ENCODE results near the gene PEAK3. TPM values are rescaled to one million over a fixed set of nuclear protein-coding genes. Genes with fewer than 3 reads are reported as not detected.

PEAK3 gene
- total RNA-seq, 2 donors from 2014 or later, result 0.66 to 0.78 TPM

GRCh38 chr19:2302319-2303210 is 20.6 kb upstream of the PEAK3 start:
- no peak overlapping the region for H3K4me3 ChIP-seq
- 21 to 22% methylated on average over 19 to 62 of the region's 62 CpGs for WGBS, 2 donors
- ATAC-seq (peak; percentile 51), DNase-seq (peak; percentile 32 to 63 (median 54))
- H3K4me1 ChIP-seq, result peaks cover 9% of the 10 kb centered on the region
- no peaks in the 10 kb centered on the region for H3K9me3 ChIP-seq
- no peaks in the 10 kb centered on the region for H3K36me3 ChIP-seq (replicated peaks in 1 of 2; ENCODE audit: insufficient read depth in 1 of 2, low read depth in 2 of 2)
- intact Hi-C loops (cut with DNase I), result no loop called here
- H3K27ac ChIP-seq, result no peak overlapping the region
- H3K27me3 ChIP-seq, result peaks cover 0 to 5% of the 10 kb centered on the region in 2 donors
- TF ChIP-seq CTCF (IDR thresholded peaks at IDR 0.05), result no peak
- TF ChIP-seq POLR2A (IDR thresholded peaks at IDR 0.05), result no peak

DNA sequence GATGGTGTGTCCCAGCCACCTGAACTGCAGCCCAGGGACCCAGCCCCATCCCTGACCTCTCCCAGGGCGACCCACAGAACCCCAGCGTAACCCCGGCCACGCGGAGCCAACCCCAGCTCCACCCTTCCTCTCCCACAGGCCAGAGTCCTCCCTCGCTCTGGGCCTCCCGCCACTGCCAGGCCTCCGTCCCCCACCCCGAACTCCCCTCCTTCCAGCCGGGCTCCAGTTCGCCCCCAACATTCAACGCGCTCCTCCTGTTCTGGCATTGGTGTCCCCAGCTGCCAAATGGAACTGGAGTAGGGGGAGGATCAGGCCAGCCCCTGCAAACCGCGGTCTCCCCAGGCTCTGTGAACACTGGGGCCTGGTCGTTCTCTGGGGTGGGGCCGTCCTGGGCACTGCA is 18.6 kb upstream of the PEAK3 start:
- Histone ChIP-seq H3K36me3 (replicated peaks in 1 of 2; ENCODE audit: insufficient read depth in 1 of 2, low read depth in 2 of 2) (no peaks in the 10 kb centered on the region), H3K27ac (no peak overlapping the region), H3K4me3 (no peak overlapping the region), H3K4me1 (peaks cover 9% of the 10 kb centered on the region), H3K27me3 (peaks cover 0 to 4% of the 10 kb centered on the region in 2 donors), H3K9me3 (no peaks in the 10 kb centered on the region)
- WGBS, 2 donors, result 77 to 78% methylated on average over 17 of the region's 17 CpGs
- DNase-seq (no peak), ATAC-seq (no peak)
- no peak for TF ChIP-seq POLR2A (IDR thresholded peaks at IDR 0.05)
- no peak for TF ChIP-seq CTCF (IDR thresholded peaks at IDR 0.05)
- intact Hi-C loops (cut with DNase I), result no loop called here

DNA sequence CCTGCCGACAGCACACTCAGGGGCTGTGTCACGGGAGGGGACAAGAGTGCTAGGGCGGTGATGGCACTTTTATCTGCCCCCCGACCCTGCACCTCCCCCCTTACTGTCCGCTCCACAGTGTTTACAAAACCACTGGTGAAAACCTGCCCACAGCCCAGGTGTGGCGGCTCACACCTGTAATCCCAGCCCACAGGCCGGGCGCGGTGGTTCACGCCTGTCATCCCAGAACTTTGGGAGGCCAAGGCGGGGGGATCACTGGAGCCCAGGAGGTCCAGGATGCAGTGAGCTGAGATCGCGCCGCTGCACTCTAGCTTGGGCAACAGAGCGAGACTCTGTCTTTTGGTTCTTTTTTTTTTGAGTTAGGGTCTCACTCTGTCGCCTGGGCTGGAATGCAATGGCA is 14.2 kb upstream of the PEAK3 start:
- Histone ChIP-seq H3K27me3 (peaks cover 4 to 14% of the 10 kb centered on the region in 2 donors), H3K4me1 (peaks cover 7% of the 10 kb centered on the region), H3K36me3 (replicated peaks in 1 of 2; ENCODE audit: insufficient read depth in 1 of 2, low read depth in 2 of 2) (no peaks in the 10 kb centered on the region), H3K27ac (no peak overlapping the region), H3K4me3 (no peak overlapping the region), H3K9me3 (no peaks in the 10 kb centered on the region)
- ATAC-seq (no peak), DNase-seq (no peak)
- WGBS, 2 donors, result 78 to 84% methylated on average over 8 to 16 of the region's 16 CpGs
- intact Hi-C loops (cut with DNase I), result no loop called here
- no peak for TF ChIP-seq POLR2A (IDR thresholded peaks at IDR 0.05)
- no peak for TF ChIP-seq CTCF (IDR thresholded peaks at IDR 0.05)

GRCh38 chr19:2294687-2295335 is 12.8 kb upstream of the PEAK3 start:
- ATAC-seq (peak; percentile 15), DNase-seq (no peak)
- Histone ChIP-seq H3K4me1 (peaks cover 20% of the 10 kb centered on the region), H3K27ac (no peak overlapping the region), H3K27me3 (peaks cover 5 to 26% of the 10 kb centered on the region in 2 donors), H3K36me3 (replicated peaks in 1 of 2; ENCODE audit: insufficient read depth in 1 of 2, low read depth in 2 of 2) (no peaks in the 10 kb centered on the region), H3K9me3 (no peaks in the 10 kb centered on the region), H3K4me3 (no peak overlapping the region)
- TF ChIP-seq CTCF (IDR thresholded peaks at IDR 0.05) (no peak), POLR2A (IDR thresholded peaks at IDR 0.05) (no peak)
- intact Hi-C loops (cut with DNase I), result no loop called here
- 37% methylated on average over 18 to 26 of the region's 26 CpGs for WGBS, 2 donors
